Coronary artery (tissue), 2 donors: ENCODE results near the gene ASZ1.
"Not testable (repeated sequence)": the region's sequence is repeated elsewhere in the genome, so short reads cannot be mapped to it uniquely, and the experiment has no call there.

ENCODE experiments used
- DNase-seq: peaks from one replicate; pipeline ENCODE4 v3.0.0-alpha.2; 2017; ENCODE audit warnings: low spot score
- H3K27ac ChIP-seq, 2 donors: fragments of 200-600 bp; sonication (generic); one replicate each; pipeline ENCODE4 v1.5.1; 2016 to 2019
- H3K4me3 ChIP-seq: fragments of 200-600 bp; sonication (generic); 2 replicates; pipeline ENCODE4 v1.5.1; 2016; ENCODE audit warnings: mild to moderate bottlenecking, moderate library complexity
- CTCF ChIP-seq: fragments of 200-600 bp; sonication (generic); IDR thresholded peaks from one replicate; pipeline ENCODE4 v1.5.1; 2019; ENCODE audit warnings: antibody characterized with exemption

The ASZ1 gene, protein sequence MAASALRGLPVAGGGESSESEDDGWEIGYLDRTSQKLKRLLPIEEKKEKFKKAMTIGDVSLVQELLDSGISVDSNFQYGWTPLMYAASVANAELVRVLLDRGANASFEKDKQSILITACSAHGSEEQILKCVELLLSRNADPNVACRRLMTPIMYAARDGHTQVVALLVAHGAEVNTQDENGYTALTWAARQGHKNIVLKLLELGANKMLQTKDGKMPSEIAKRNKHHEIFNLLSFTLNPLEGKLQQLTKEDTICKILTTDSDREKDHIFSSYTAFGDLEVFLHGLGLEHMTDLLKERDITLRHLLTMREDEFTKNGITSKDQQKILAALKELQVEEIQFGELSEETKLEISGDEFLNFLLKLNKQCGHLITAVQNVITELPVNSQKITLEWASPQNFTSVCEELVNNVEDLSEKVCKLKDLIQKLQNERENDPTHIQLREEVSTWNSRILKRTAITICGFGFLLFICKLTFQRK

GRCh38 chr7:117427258-117427701 is at the start of gene ASZ1:
TSS of gene ASZ1 (minus strand) at chr7:117427493. CDS start at chr7:117427460, 33 bp downstream.
- Histone ChIP-seq H3K4me3 (no peak within 1 kb of the TSS), H3K27ac (no peak within 1 kb of the TSS)
- no peak for DNase-seq
- no peak for TF ChIP-seq CTCF

DNA sequence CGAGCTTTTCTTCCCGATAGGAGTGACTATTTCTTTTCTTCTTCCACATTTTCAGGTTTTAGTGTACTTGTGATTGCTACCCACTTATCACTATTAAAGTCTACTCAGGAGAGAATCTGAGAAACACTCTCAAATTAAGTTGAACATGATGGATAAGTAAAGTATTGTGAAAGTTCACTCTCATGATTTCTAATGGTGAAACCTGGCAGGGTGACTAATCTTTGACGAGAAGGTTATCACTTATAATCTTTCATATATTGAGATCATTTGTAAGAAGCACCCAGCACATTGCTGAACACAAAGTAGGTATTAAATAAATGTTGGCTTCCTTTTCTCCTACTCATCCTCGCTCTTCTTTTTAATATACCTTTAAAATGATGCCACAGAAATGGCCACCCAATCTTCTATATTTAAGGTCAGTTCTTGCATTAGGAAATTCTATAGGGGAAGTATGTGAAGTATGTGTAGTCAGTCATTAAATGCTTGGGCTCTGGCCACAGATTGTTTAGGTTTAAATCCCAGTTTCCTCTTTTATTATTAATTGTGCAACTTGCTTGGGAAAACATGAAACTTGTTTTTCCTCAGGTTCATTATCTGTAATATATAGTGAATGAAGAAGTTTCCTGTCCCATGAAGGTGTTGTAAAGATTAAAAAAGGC is 49.4 kb upstream of the ASZ1 start:
- no peak for DNase-seq
- TF ChIP-seq CTCF: no peak
- no peak overlapping the region for H3K27ac ChIP-seq
- H3K4me3 ChIP-seq: no peak overlapping the region

GRCh38 chr7:117472335-117472734 is 45.0 kb upstream of the ASZ1 start:
- DNase-seq: no peak
- TF ChIP-seq CTCF: no peak
- no peak overlapping the region for H3K27ac ChIP-seq
- no peak overlapping the region for H3K4me3 ChIP-seq

DNA sequence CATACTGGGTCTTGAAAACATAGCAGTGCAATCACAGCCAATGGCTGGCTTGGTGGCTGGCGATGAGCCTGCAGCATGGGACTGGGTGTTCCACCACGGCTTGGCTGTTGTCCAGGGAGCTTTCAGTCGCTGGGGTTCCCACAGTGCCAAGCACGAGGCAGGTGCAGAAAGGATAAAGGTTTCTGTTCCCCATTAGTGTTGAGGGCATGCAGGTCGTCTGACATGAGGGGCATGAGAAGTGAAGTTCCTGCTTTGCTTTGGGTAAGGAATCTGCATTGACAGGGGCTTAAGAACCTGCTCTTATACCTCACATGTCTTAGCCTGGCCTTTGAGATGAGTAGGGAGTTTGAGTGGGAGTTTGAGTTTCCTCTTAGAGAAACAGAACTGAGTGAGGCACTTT is 43.5 kb upstream of the ASZ1 start:
- TF ChIP-seq CTCF: no peak
- H3K27ac ChIP-seq: no peak overlapping the region
- no peak overlapping the region for H3K4me3 ChIP-seq
- no peak for DNase-seq

DNA sequence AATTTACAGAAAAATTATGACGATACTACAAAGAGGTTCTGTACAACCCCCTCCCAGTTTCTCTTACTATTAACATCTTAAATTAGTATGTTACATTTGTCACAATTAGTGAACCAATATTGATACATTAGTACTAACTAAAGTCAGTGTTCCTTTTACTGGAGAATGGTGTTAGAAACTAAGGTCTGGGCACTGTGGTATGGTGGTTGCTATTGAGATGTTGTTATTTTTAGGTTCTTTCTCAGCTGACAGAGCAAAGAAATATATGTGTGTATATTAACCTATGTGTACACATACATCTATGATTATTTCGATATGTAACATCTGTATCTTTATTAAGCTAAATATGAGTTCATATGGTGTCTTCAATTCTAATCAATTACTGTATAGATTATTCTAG is 40.9 kb upstream of the ASZ1 start:
- no peak for TF ChIP-seq CTCF
- no peak overlapping the region for H3K4me3 ChIP-seq
- DNase-seq: no peak
- H3K27ac ChIP-seq: no peak overlapping the region

DNA sequence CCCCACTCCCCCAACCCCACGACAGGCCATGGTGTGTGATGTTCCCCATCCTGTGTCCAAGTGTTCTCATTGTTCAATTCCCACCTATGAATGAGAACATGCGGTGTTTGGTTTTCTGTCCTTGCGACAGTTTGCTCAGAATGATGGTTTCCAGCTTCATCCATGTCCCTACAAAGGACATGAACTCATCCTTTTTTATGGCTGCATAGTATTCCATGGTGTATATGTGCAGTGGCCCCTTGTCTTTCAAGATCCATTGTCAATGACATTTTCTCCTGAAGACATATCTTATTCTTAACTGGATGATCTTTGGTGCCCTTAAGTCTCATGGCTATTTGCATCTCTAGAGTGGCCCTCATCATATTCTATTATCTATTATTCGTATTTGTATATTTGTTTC is 33.5 kb upstream of the ASZ1 start:
- not testable (repeated sequence) for H3K27ac ChIP-seq, DNase-seq, H3K4me3 ChIP-seq

- no peak for TF ChIP-seq CTCF
- Histone ChIP-seq H3K4me3 (no peak overlapping the region), H3K27ac (no peak overlapping the region)
- DNase-seq: no peak
These were observed 32.4 kb upstream of the ASZ1 start for GRCh38 chr7:117459735-117460134.
